Measurements from ENCODE around the gene CLN6. TPM values are rescaled to one million over a fixed set of nuclear protein-coding genes. Genes with fewer than 3 reads are reported as not detected.

Gene CLN6
- total RNA-seq, 1 donor from 2014 or later, result 43.0 TPM

GRCh38 chr15:68199340-68199739, 30.2 kb downstream of the CLN6 start:
- peak; percentile 54 for DNase-seq (ENCODE audit: extremely low spot score, unreplicated experiment)
- H3K4me3 Mint-ChIP-seq, result no peak overlapping the region
- H3K9me3 Mint-ChIP-seq, result no peaks in the 10 kb centered on the region
- H3K27me3 Mint-ChIP-seq, result no peaks in the 10 kb centered on the region
- TF ChIP-seq CTCF (conservative IDR thresholded peaks at IDR 0.05), result no peak
- peaks cover 22% of the 10 kb centered on the region for H3K4me1 Mint-ChIP-seq (ENCODE audit: unreplicated experiment)
- no peak overlapping the region for H3K27ac Mint-ChIP-seq
- H3K36me3 Mint-ChIP-seq, result peaks cover 15% of the 10 kb centered on the region

GRCh38 chr15:68197661-68198437, 31.7 kb downstream of the CLN6 start:
- no peak for DNase-seq (ENCODE audit: extremely low spot score, unreplicated experiment)
- Mint-ChIP-seq H3K27ac (peak overlapping the region; percentile 12), H3K9me3 (no peaks in the 10 kb centered on the region), H3K4me1 (ENCODE audit: unreplicated experiment) (peaks cover 22% of the 10 kb centered on the region), H3K4me3 (no peak overlapping the region), H3K27me3 (no peaks in the 10 kb centered on the region), H3K36me3 (peaks cover 20% of the 10 kb centered on the region)
- TF ChIP-seq CTCF (conservative IDR thresholded peaks at IDR 0.05), result no peak

GRCh38 chr15:68197170-68197492, 32.4 kb downstream of the CLN6 start:
- Mint-ChIP-seq H3K4me3 (no peak overlapping the region), H3K4me1 (ENCODE audit: unreplicated experiment) (peaks cover 21% of the 10 kb centered on the region), H3K27me3 (no peaks in the 10 kb centered on the region), H3K36me3 (peaks cover 25% of the 10 kb centered on the region), H3K27ac (peak overlapping the region; percentile 12), H3K9me3 (no peaks in the 10 kb centered on the region)
- no peak for DNase-seq (ENCODE audit: extremely low spot score, unreplicated experiment)
- TF ChIP-seq CTCF (conservative IDR thresholded peaks at IDR 0.05), result no peak

GRCh38 chr15:68196445-68197169, 32.9 kb downstream of the CLN6 start:
- Mint-ChIP-seq H3K9me3 (no peaks in the 10 kb centered on the region), H3K4me1 (ENCODE audit: unreplicated experiment) (peaks cover 16% of the 10 kb centered on the region), H3K36me3 (peaks cover 28% of the 10 kb centered on the region), H3K27me3 (no peaks in the 10 kb centered on the region), H3K4me3 (no peak overlapping the region), H3K27ac (peak overlapping the region; percentile 12)
- TF ChIP-seq CTCF (conservative IDR thresholded peaks at IDR 0.05), result no peak
- DNase-seq (ENCODE audit: extremely low spot score, unreplicated experiment), result no peak

- peak; percentile 23 for TF ChIP-seq CTCF (conservative IDR thresholded peaks at IDR 0.05)
- Mint-ChIP-seq H3K27ac (peak overlapping the region; percentile 51), H3K4me1 (ENCODE audit: unreplicated experiment) (peaks cover 14% of the 10 kb centered on the region), H3K4me3 (no peak overlapping the region), H3K9me3 (no peaks in the 10 kb centered on the region), H3K27me3 (no peaks in the 10 kb centered on the region), H3K36me3 (peaks cover 30% of the 10 kb centered on the region)
- no peak for DNase-seq (ENCODE audit: extremely low spot score, unreplicated experiment)
Observed at GRCh38 chr15:68195336-68196112, 34.0 kb downstream of the CLN6 start.
